ENCODE results near the gene FBXO41. TPM values are rescaled to one million over a fixed set of nuclear protein-coding genes. Genes with fewer than 3 reads are reported as not detected.

Gene FBXO41
- total RNA-seq, 3 donors from 2014 or later (not counting 1 experiment from before 2014, with no cell fraction given) = 11.5 to 16.4 (median 13.8) TPM

GRCh38 chr2:73295751-73296400 lies 11.6 kb upstream of the FBXO41 start:
- TF ChIP-seq CTCF (IDR thresholded peaks at IDR 0.05) = no peak

GRCh38 chr2:73294239-73294638 lies 10.0 kb upstream of the FBXO41 start:
- Mint-ChIP-seq H3K27ac (no peak overlapping the region), H3K27me3 (ENCODE audit: low read depth in 2 of 2) (peaks cover 54 to 56% of the 10 kb centered on the region in 2 donors), H3K36me3 (no peaks in the 10 kb centered on the region), H3K9me3 (no peaks in the 10 kb centered on the region), H3K4me3 (peak overlapping the region; percentile 72), H3K4me1 (peaks cover 7 to 8% of the 10 kb centered on the region in 2 donors)
- no CpG with 5 or more reads among the region's 2 CpGs for WGBS (ENCODE audit: insufficient coverage)
- no peaks in the 10 kb centered on the region for H3K36me3 ChIP-seq (ENCODE audit: control insufficient read depth, insufficient read depth, low read length)
- H3K9me3 ChIP-seq (ENCODE audit: control insufficient read depth, insufficient read depth, low read length) = no peaks in the 10 kb centered on the region
- peaks cover 63% of the 10 kb centered on the region for H3K27me3 ChIP-seq (ENCODE audit: control insufficient read depth, insufficient read depth, low read length)
- H3K4me3 ChIP-seq (ENCODE audit: low read length) = no peak overlapping the region
- TF ChIP-seq CTCF (IDR thresholded peaks at IDR 0.05) = no peak
- intact Hi-C loops (cut with micrococcal nuclease) = loop anchor here (5.0 kb wide), 1 partner anchor 82 kb away; the partner anchor contains the start of gene SMYD5
- DNase-seq = no peak
- peaks cover 26% of the 10 kb centered on the region for H3K4me1 ChIP-seq (ENCODE audit: control insufficient read depth, insufficient read depth, low read length)
- H3K27ac ChIP-seq (ENCODE audit: low read length) = no peak overlapping the region
- ATAC-seq = no peak

More at GRCh38 chr2:73295751-73296400, 11.6 kb upstream of the FBXO41 start:
- H3K27ac ChIP-seq (ENCODE audit: low read length) = no peak overlapping the region
- peaks cover 6 to 8% of the 10 kb centered on the region in 2 donors for H3K4me1 Mint-ChIP-seq
- peaks cover 51% of the 10 kb centered on the region for H3K27me3 ChIP-seq (ENCODE audit: control insufficient read depth, insufficient read depth, low read length)
- no peak for ATAC-seq
- no peaks in the 10 kb centered on the region for H3K36me3 Mint-ChIP-seq
- intact Hi-C loops (cut with micrococcal nuclease) = no loop called here
- H3K9me3 Mint-ChIP-seq = no peaks in the 10 kb centered on the region
- H3K9me3 ChIP-seq (ENCODE audit: control insufficient read depth, insufficient read depth, low read length) = no peaks in the 10 kb centered on the region
- H3K27ac Mint-ChIP-seq = no peak overlapping the region
- no peak overlapping the region for H3K4me3 ChIP-seq (ENCODE audit: low read length)
- H3K36me3 ChIP-seq (ENCODE audit: control insufficient read depth, insufficient read depth, low read length) = no peaks in the 10 kb centered on the region
- H3K27me3 Mint-ChIP-seq (ENCODE audit: low read depth in 2 of 2) = peaks cover 54 to 58% of the 10 kb centered on the region in 2 donors
- no peak overlapping the region for H3K4me3 Mint-ChIP-seq
- peaks cover 26% of the 10 kb centered on the region for H3K4me1 ChIP-seq (ENCODE audit: control insufficient read depth, insufficient read depth, low read length)
- DNase-seq = no peak
- WGBS (ENCODE audit: insufficient coverage) = 56% methylated on average over 3 of the region's 5 CpGs

GRCh38 chr2:73293534-73294171 lies 9.4 kb upstream of the FBXO41 start, which contains the start of gene EGR4:
TSS of gene EGR4 (minus strand) at chr2:73293548. CDS start at chr2:73293317, 231 bp downstream.
- TF ChIP-seq CTCF (IDR thresholded peaks at IDR 0.05) = no peak
- no peaks in the 10 kb centered on the region for H3K36me3 ChIP-seq (ENCODE audit: control insufficient read depth, insufficient read depth, low read length)
- Mint-ChIP-seq H3K27me3 (ENCODE audit: low read depth in 2 of 2) (peaks cover 59 to 62% of the 10 kb centered on the region in 2 donors), H3K36me3 (no peaks in the 10 kb centered on the region), H3K27ac (peak within 1 kb of the TSS in 1 of 2 donors; percentile 75), H3K4me3 (peak within 1 kb of the TSS; percentile 72), H3K9me3 (no peaks in the 10 kb centered on the region), H3K4me1 (peaks cover 7 to 8% of the 10 kb centered on the region in 2 donors)
- peak within 1 kb of the TSS; percentile 30 for H3K4me3 ChIP-seq (ENCODE audit: low read length)
- no peak within 1 kb of the TSS for H3K27ac ChIP-seq (ENCODE audit: low read length)
- H3K4me1 ChIP-seq (ENCODE audit: control insufficient read depth, insufficient read depth, low read length) = peaks cover 26% of the 10 kb centered on the region
- H3K9me3 ChIP-seq (ENCODE audit: control insufficient read depth, insufficient read depth, low read length) = no peaks in the 10 kb centered on the region
- ATAC-seq (peak; percentile 93 to 95 (median 94)), DNase-seq (peak; percentile 85 to 95)
- intact Hi-C loops (cut with micrococcal nuclease) = loop anchor here (1.0 to 5.0 kb wide), 4 partner anchors 9 to 91 kb away; partner anchors contain the start of genes ALMS1, FBXO41, PRADC1 and SMYD5
- 1% methylated on average over 44 of the region's 45 CpGs for WGBS (ENCODE audit: insufficient coverage)
- peaks cover 63% of the 10 kb centered on the region for H3K27me3 ChIP-seq (ENCODE audit: control insufficient read depth, insufficient read depth, low read length)
